Measurements from ENCODE around the gene LLPH.

The LLPH gene

GRCh38 chr12:66118240-66118891 is 12.2 kb downstream of the LLPH start:
- Histone ChIP-seq H3K27ac (ENCODE audit: low read depth, low read length) (no peak overlapping the region), H3K36me3 (ENCODE audit: control insufficient read depth, insufficient read depth, low read length) (peaks cover 19% of the 10 kb centered on the region), H3K9ac (ENCODE audit: low read length) (no peak overlapping the region), H3K9me3 (ENCODE audit: control insufficient read depth, insufficient read depth, low read depth, low read length) (no peaks in the 10 kb centered on the region), H3K4me3 (ENCODE audit: low read depth, low read length) (no peak overlapping the region), H3K27me3 (ENCODE audit: control insufficient read depth, insufficient read depth, low read length) (no peaks in the 10 kb centered on the region), H3K4me1 (ENCODE audit: control insufficient read depth, insufficient read depth, low read length) (no peaks in the 10 kb centered on the region)

DNA sequence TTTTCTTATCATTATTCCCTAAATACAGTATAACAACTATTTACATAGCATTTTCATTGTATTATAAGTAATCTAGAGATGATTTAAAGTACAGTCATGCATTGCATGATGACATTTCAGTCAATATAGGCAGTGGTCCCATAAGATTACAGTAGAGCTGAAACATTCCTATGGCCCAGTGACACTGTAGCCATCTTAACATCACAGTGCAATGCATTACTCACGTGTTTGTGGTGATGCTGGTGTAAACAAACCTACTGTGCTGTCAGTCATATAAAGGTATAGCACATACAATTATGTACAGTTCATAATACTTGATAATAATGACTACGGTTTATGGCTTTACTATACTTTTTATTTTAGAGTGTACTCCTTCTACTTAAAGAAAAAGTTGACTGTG is 13.3 kb downstream of the LLPH start:
- H3K27me3 ChIP-seq (ENCODE audit: control insufficient read depth, insufficient read depth, low read length): no peaks in the 10 kb centered on the region
- no peak overlapping the region for H3K4me3 ChIP-seq (ENCODE audit: low read depth, low read length)
- no peaks in the 10 kb centered on the region for H3K9me3 ChIP-seq (ENCODE audit: control insufficient read depth, insufficient read depth, low read depth, low read length)
- no peaks in the 10 kb centered on the region for H3K4me1 ChIP-seq (ENCODE audit: control insufficient read depth, insufficient read depth, low read length)
- no peak overlapping the region for H3K27ac ChIP-seq (ENCODE audit: low read depth, low read length)
- no peak overlapping the region for H3K9ac ChIP-seq (ENCODE audit: low read length)
- peaks cover 8% of the 10 kb centered on the region; the same call in 1 of the 2 replicates for H3K36me3 ChIP-seq (ENCODE audit: control insufficient read depth, insufficient read depth, low read length)

- Histone ChIP-seq H3K27ac (ENCODE audit: low read depth, low read length) (no peak overlapping the region), H3K9me3 (ENCODE audit: control insufficient read depth, insufficient read depth, low read depth, low read length) (no peaks in the 10 kb centered on the region)
These were observed 15.4 kb downstream of the LLPH start for GRCh38 chr12:66115071-66115600.

DNA sequence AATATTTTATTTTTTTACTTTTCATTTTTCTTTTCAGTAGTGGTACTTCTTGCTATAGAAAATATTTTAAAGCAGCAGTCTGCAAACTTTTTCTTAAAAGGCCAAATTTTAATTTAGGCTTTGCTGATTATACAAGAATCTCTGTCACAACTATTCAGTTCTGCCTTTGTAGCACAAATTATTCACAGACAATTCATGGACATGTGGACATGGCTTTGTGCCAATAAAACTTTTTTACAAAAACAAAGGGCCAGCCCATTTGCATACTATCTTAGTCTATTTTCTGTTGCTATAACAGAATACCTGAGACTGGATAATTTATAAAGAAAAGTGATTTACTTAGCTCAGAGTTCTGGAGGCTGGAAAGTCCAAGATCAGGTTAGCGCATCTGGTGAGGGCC is 17.1 kb downstream of the LLPH start:
- H3K4me1 ChIP-seq (ENCODE audit: control insufficient read depth, insufficient read depth, low read length): peaks cover 3% of the 10 kb centered on the region
- H3K4me3 ChIP-seq (ENCODE audit: low read depth, low read length): no peak overlapping the region
- H3K36me3 ChIP-seq (ENCODE audit: control insufficient read depth, insufficient read depth, low read length): no peaks in the 10 kb centered on the region
- H3K27ac ChIP-seq (ENCODE audit: low read depth, low read length): no peak overlapping the region
- no peaks in the 10 kb centered on the region for H3K27me3 ChIP-seq (ENCODE audit: control insufficient read depth, insufficient read depth, low read length)
- no peak overlapping the region for H3K9ac ChIP-seq (ENCODE audit: low read length)
- no peaks in the 10 kb centered on the region for H3K9me3 ChIP-seq (ENCODE audit: control insufficient read depth, insufficient read depth, low read depth, low read length)

More at GRCh38 chr12:66115071-66115600, 15.4 kb downstream of the LLPH start:
- H3K9ac ChIP-seq (ENCODE audit: low read length): no peak overlapping the region
- no peaks in the 10 kb centered on the region for H3K4me1 ChIP-seq (ENCODE audit: control insufficient read depth, insufficient read depth, low read length)
- no peaks in the 10 kb centered on the region for H3K27me3 ChIP-seq (ENCODE audit: control insufficient read depth, insufficient read depth, low read length)
- no peak overlapping the region for H3K4me3 ChIP-seq (ENCODE audit: low read depth, low read length)
- H3K36me3 ChIP-seq (ENCODE audit: control insufficient read depth, insufficient read depth, low read length): peaks cover 3% of the 10 kb centered on the region; the same call in 1 of the 2 replicates

DNA sequence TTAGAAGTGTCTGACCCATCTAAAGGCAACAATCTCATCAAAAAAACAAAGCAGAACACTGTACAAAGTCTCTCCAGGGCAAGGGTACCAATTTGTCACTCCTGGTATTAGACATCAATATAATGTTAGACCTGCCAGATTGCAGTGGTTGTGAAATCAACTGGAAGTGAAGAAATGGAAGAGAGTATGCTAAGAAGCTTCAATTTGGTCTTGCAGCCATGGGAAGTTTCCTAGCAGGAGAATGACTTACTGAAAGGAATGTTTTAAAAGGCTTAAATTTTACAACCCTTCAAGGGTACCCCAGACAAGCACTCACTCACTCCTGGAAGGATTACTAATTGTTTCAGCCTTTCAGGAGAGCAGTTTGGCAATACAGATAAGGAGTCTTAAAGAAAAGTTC is 18.9 kb downstream of the LLPH start:
- no peak overlapping the region for H3K9ac ChIP-seq (ENCODE audit: low read length)
- H3K4me1 ChIP-seq (ENCODE audit: control insufficient read depth, insufficient read depth, low read length): peaks cover 13% of the 10 kb centered on the region
- no peak overlapping the region for H3K4me3 ChIP-seq (ENCODE audit: low read depth, low read length)
- no peaks in the 10 kb centered on the region for H3K27me3 ChIP-seq (ENCODE audit: control insufficient read depth, insufficient read depth, low read length)
- no peaks in the 10 kb centered on the region for H3K9me3 ChIP-seq (ENCODE audit: control insufficient read depth, insufficient read depth, low read depth, low read length)
- no peaks in the 10 kb centered on the region for H3K36me3 ChIP-seq (ENCODE audit: control insufficient read depth, insufficient read depth, low read length)
- H3K27ac ChIP-seq (ENCODE audit: low read depth, low read length): no peak overlapping the region

DNA sequence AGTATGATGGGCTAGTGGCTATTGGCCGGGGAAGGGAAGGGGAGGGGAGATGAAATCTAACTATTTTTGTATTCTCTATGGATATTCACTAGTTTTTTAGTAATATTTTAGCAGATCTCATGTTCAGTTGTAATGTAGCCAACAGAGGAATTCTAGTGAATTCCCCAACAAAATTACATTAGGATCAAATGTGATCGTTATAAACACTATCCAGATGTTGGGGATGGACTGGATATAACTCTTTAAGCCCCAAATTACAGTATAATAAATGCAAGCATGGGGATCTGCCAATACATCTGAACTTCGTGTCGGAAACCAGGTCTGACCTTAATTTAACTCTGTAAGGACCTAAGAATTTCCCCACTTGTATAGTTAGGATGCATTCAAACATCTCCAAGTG is 21.5 kb downstream of the LLPH start:
- Histone ChIP-seq H3K4me3 (ENCODE audit: low read depth, low read length) (no peak overlapping the region), H3K27me3 (ENCODE audit: control insufficient read depth, insufficient read depth, low read length) (no peaks in the 10 kb centered on the region), H3K36me3 (ENCODE audit: control insufficient read depth, insufficient read depth, low read length) (no peaks in the 10 kb centered on the region), H3K9me3 (ENCODE audit: control insufficient read depth, insufficient read depth, low read depth, low read length) (no peaks in the 10 kb centered on the region), H3K9ac (ENCODE audit: low read length) (no peak overlapping the region), H3K27ac (ENCODE audit: low read depth, low read length) (no peak overlapping the region), H3K4me1 (ENCODE audit: control insufficient read depth, insufficient read depth, low read length) (peaks cover 13% of the 10 kb centered on the region)

DNA sequence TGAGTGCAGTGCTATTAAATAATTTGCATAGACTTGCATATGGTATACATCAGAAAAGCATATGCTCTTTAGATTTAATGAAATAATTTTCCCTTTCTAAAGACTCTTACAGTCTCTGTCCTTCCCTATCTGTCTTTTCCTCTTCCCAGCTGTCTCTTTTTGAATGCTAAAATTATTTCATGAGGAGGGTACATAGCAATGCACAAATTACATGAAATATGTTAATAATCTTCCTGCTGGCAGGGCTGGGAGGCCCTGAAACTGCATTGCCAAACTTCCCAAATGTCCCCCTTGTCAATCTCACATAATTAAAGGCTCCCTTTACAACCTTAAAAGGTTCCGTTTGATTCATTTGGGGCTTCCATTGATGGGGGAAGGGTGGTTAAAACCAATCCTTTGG is 22.2 kb downstream of the LLPH start:
- Histone ChIP-seq H3K4me1 (ENCODE audit: control insufficient read depth, insufficient read depth, low read length) (peaks cover 13% of the 10 kb centered on the region), H3K9me3 (ENCODE audit: control insufficient read depth, insufficient read depth, low read depth, low read length) (no peaks in the 10 kb centered on the region), H3K36me3 (ENCODE audit: control insufficient read depth, insufficient read depth, low read length) (no peaks in the 10 kb centered on the region), H3K9ac (ENCODE audit: low read length) (no peak overlapping the region), H3K27me3 (ENCODE audit: control insufficient read depth, insufficient read depth, low read length) (no peaks in the 10 kb centered on the region), H3K27ac (ENCODE audit: low read depth, low read length) (no peak overlapping the region), H3K4me3 (ENCODE audit: low read depth, low read length) (no peak overlapping the region)

GRCh38 chr12:66107451-66107915 is 23.1 kb downstream of the LLPH start:
- no peaks in the 10 kb centered on the region for H3K36me3 ChIP-seq (ENCODE audit: control insufficient read depth, insufficient read depth, low read length)
- H3K9me3 ChIP-seq (ENCODE audit: control insufficient read depth, insufficient read depth, low read depth, low read length): no peaks in the 10 kb centered on the region
- H3K4me3 ChIP-seq (ENCODE audit: low read depth, low read length): no peak overlapping the region
- peaks cover 13% of the 10 kb centered on the region for H3K4me1 ChIP-seq (ENCODE audit: control insufficient read depth, insufficient read depth, low read length)
- no peak overlapping the region for H3K27ac ChIP-seq (ENCODE audit: low read depth, low read length)
- no peaks in the 10 kb centered on the region for H3K27me3 ChIP-seq (ENCODE audit: control insufficient read depth, insufficient read depth, low read length)
- no peak overlapping the region for H3K9ac ChIP-seq (ENCODE audit: low read length)

DNA sequence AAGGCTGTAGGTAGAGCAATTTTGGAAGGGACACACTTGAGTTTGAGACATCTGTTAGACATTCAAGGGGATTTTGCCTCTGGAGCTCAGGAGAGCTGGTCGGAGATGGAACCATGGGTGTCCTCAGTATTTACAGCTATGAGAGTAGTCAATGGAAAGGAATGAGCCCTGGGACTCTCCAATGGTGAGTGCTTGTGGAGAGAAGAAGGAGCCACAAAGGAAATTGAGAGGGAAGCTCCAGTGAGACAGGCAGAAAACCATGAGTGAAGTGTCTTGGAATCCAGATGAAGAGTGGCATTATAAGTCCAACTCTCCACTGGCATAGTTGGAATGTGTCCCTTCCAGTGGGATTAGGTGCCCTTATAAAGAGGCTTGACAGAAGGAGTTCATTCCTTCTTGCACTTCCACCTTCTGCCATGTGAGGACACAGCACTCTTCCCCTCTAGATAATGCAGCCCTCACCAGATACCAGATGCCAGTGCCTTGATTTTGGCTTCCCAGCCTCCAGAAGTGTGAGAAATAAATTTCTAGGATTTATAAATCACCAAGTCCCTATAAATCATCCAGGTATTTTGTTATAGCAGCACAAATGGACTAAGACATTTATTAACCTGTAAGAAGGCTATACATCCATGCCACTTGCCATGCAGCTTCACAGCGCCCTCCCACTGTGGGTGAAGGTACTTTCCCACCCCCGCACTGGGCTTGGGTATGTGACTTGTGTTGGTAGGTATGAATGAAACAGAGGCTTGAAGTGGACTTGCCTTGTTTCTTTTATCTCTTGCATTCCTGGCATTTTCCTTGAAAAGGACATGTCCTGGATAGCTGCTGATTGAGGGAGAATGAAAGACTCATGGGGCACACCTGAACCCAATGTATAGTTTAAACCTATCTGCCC is 27.3 kb downstream of the LLPH start:
- H3K36me3 ChIP-seq (ENCODE audit: control insufficient read depth, insufficient read depth, low read length): no peaks in the 10 kb centered on the region
- no peak overlapping the region for H3K9ac ChIP-seq (ENCODE audit: low read length)

GRCh38 chr12:66092559-66093269 is 37.8 kb downstream of the LLPH start:
- peaks cover 6% of the 10 kb centered on the region; the same call in 1 of the 2 replicates for H3K4me1 ChIP-seq (ENCODE audit: control insufficient read depth, insufficient read depth, low read length)
- no peaks in the 10 kb centered on the region for H3K36me3 ChIP-seq (ENCODE audit: control insufficient read depth, insufficient read depth, low read length)
- no peaks in the 10 kb centered on the region for H3K27me3 ChIP-seq (ENCODE audit: control insufficient read depth, insufficient read depth, low read length)
- H3K9ac ChIP-seq (ENCODE audit: low read length): no peak overlapping the region
- H3K4me3 ChIP-seq (ENCODE audit: low read depth, low read length): no peak overlapping the region
- H3K27ac ChIP-seq (ENCODE audit: low read depth, low read length): no peak overlapping the region
- no peaks in the 10 kb centered on the region for H3K9me3 ChIP-seq (ENCODE audit: control insufficient read depth, insufficient read depth, low read depth, low read length)

More for the DNA sequence above, 27.3 kb downstream of the LLPH start:
- H3K4me3 ChIP-seq (ENCODE audit: low read depth, low read length): no peak overlapping the region
- no peaks in the 10 kb centered on the region for H3K27me3 ChIP-seq (ENCODE audit: control insufficient read depth, insufficient read depth, low read length)
- no peak overlapping the region for H3K27ac ChIP-seq (ENCODE audit: low read depth, low read length)
- peaks cover 8% of the 10 kb centered on the region for H3K9me3 ChIP-seq (ENCODE audit: control insufficient read depth, insufficient read depth, low read depth, low read length)
- H3K4me1 ChIP-seq (ENCODE audit: control insufficient read depth, insufficient read depth, low read length): peaks cover 8% of the 10 kb centered on the region
